H1 (cell line): ENCODE data around the gene CD14.

Experiments used
- CTCF ChIP-seq, 3 experiments: IDR thresholded peaks; 1 replicate in 2 of 3; 2 replicates in 1 of 3; pipeline versions ENCODE4 v1.5.1 to v1.6.1; 2011; ENCODE audit warnings: low read length in 3 of 3, mild to moderate bottlenecking in 3 of 3, inconsistent platforms in 2 of 3, low read depth in 1 of 3, moderate library complexity in 1 of 3; ENCODE audit not compliant: insufficient read depth in 1 of 3; ENCODE audit errors: control extremely low read depth in 1 of 3
- E2F6 ChIP-seq: IDR thresholded peaks from 2 replicates; pipeline ENCODE4 v1.6.1; 2012; ENCODE audit warnings: inconsistent platforms
- POLR2AphosphoS5 ChIP-seq: IDR thresholded peaks from 2 replicates; pipeline ENCODE4 v1.6.1; 2011; ENCODE audit warnings: low read depth, low read length
- RAD21 ChIP-seq, 2 experiments: IDR thresholded peaks in 1 of 2; conservative IDR thresholded peaks in 1 of 2; 2 replicates each; pipeline ENCODE4 v1.6.1; 2011; ENCODE audit warnings: low read depth in 2 of 2, low read length in 2 of 2, improper control_type of control experiment in 1 of 2, inconsistent platforms in 1 of 2, mild to moderate bottlenecking in 1 of 2, moderate library complexity in 1 of 2
- ZNF274 ChIP-seq: IDR thresholded peaks from 2 replicates; pipeline ENCODE4 v1.7.0; 2012; ENCODE audit warnings: low read length, borderline replicate concordance; ENCODE audit errors: extremely low read depth

- TF ChIP-seq CTCF (IDR thresholded peaks at IDR 0.05; ENCODE audit: control extremely low read depth in 1 of 3, insufficient read depth in 1 of 3, low read depth in 1 of 3, low read length in 3 of 3) (no peak), POLR2AphosphoS5 (no peak), RAD21 (IDR thresholded peaks at IDR 0.05 in 1 of 2, conservative IDR thresholded peaks at IDR 0.05 in 1 of 2; ENCODE audit: low read depth in 2 of 2, low read length in 2 of 2) (no peak), ZNF274 (no peak), E2F6 (no peak)
These were observed 37.3 kb downstream of the CD14 start for GRCh38 chr5:140595538-140596300.
